Chondrocyte (in vitro differentiated cells): ENCODE measurements around the gene DNTT. TPM values are rescaled to one million over a fixed set of nuclear protein-coding genes. Genes with fewer than 3 reads are reported as not detected.

Experiments used
- DNase-seq: peaks from one replicate; pipeline ENCODE4 v3.0.0; 2021; ENCODE audit warnings: mixed read lengths, low spot score
- H3K27ac Mint-ChIP-seq: one replicate; pipeline ENCODE4 v1.8.0; 2021; ENCODE audit warnings: mild to moderate bottlenecking, moderate library complexity, mixed read lengths; ENCODE audit not compliant: unreplicated experiment
- H3K27me3 Mint-ChIP-seq: 2 replicates; pipeline ENCODE4 v1.8.0; 2021; ENCODE audit warnings: low read depth, mixed read lengths
- H3K36me3 Mint-ChIP-seq: 2 replicates; pipeline ENCODE4 v1.8.0; 2021; ENCODE audit warnings: low read depth, mixed read lengths
- H3K4me1 Mint-ChIP-seq: 2 replicates; pipeline ENCODE4 v1.8.0; 2021; ENCODE audit warnings: low read depth, mild to moderate bottlenecking, mixed read lengths
- H3K4me3 Mint-ChIP-seq: one replicate; pipeline ENCODE4 v1.8.0; 2021; ENCODE audit warnings: mild to moderate bottlenecking, moderate library complexity, mixed read lengths; ENCODE audit not compliant: unreplicated experiment
- H3K9me3 Mint-ChIP-seq: 2 replicates; pipeline ENCODE4 v1.8.0; 2021; ENCODE audit warnings: low read depth, mixed read lengths
- CTCF ChIP-seq: fragments of 200-600 bp; sonication (generic); IDR thresholded peaks from 2 replicates; pipeline ENCODE4 v1.5.0; 2021; ENCODE audit warnings: antibody characterized with exemption, mild to moderate bottlenecking, moderate library complexity
- total RNA-seq: library from RNA; stranded (reverse); gene quantifications from 3 replicates; pipeline ENCODE4 v1.2.1, GENCODE V29; 2021

DNTT gene
- total RNA-seq, 1 donor from 2014 or later, result not detected

GRCh38 chr10:96342402-96342801 lies 38.2 kb downstream of the DNTT start:
- no peak for DNase-seq
- peaks cover 1% of the 10 kb centered on the region for H3K36me3 Mint-ChIP-seq
- H3K27me3 Mint-ChIP-seq, result peaks cover 13% of the 10 kb centered on the region
- H3K4me1 Mint-ChIP-seq, result peaks cover 5% of the 10 kb centered on the region
- no peak overlapping the region for H3K27ac Mint-ChIP-seq
- peaks cover 11% of the 10 kb centered on the region for H3K9me3 Mint-ChIP-seq
- no peak for TF ChIP-seq CTCF
- H3K4me3 Mint-ChIP-seq, result no peak overlapping the region

DNA sequence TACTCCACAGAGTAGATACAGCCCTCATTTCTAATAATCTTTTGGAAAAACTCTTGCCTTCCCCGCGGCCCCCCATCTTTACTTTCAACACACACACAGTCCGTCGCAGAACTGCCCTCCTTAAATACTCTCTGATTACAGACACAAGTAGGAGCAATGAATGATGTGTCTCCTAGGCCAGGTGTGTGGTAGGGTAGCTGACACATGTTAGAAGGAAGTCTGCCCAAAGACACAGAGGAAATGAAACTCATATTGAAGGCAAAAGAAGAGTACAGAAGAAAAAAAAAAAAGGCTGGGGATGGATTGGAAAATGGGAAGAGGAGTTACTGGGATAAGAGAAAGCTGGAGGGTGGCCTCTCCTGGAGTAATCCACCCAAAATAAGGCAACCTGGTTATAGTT lies 39.9 kb downstream of the DNTT start:
- H3K27me3 Mint-ChIP-seq, result peaks cover 11% of the 10 kb centered on the region
- no peak overlapping the region for H3K4me3 Mint-ChIP-seq
- no peak for DNase-seq
- H3K27ac Mint-ChIP-seq, result no peak overlapping the region
- no peak for TF ChIP-seq CTCF
- H3K36me3 Mint-ChIP-seq, result peaks cover 1% of the 10 kb centered on the region
- H3K9me3 Mint-ChIP-seq, result peaks cover 11% of the 10 kb centered on the region
- H3K4me1 Mint-ChIP-seq, result peaks cover 5% of the 10 kb centered on the region

- Mint-ChIP-seq H3K27ac (no peak overlapping the region), H3K4me3 (no peak overlapping the region), H3K9me3 (peaks cover 11% of the 10 kb centered on the region), H3K4me1 (peaks cover 4% of the 10 kb centered on the region), H3K36me3 (peaks cover 1% of the 10 kb centered on the region), H3K27me3 (peaks cover 11% of the 10 kb centered on the region)
- DNase-seq, result no peak
- TF ChIP-seq CTCF, result no peak
Measured at GRCh38 chr10:96345222-96345621, 41.0 kb downstream of the DNTT start.

DNA sequence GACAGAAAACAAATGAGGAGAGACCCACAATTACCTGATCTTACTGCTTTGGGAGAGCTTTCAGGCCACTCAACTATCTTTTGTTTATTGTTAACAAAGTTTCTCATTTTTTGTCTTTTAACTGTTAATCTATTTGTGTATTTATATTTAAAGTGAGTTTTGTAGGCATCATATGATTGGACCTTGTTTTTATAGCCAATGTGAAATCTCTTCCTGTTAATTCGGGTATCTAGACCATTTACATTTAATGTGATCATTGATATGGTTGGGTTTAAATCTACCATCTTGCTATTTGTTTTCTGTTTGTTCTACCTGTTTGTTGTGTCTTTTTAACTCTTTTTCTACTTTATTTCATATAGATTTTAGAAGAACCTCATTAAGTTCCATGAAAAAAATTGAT lies 42.1 kb downstream of the DNTT start:
- peaks cover 1% of the 10 kb centered on the region for H3K36me3 Mint-ChIP-seq
- no peaks in the 10 kb centered on the region for H3K4me1 Mint-ChIP-seq
- H3K4me3 Mint-ChIP-seq, result no peak overlapping the region
- H3K27ac Mint-ChIP-seq, result no peak overlapping the region
- DNase-seq, result no peak
- peaks cover 14% of the 10 kb centered on the region for H3K27me3 Mint-ChIP-seq
- no peak for TF ChIP-seq CTCF
- peaks cover 11% of the 10 kb centered on the region for H3K9me3 Mint-ChIP-seq

DNA sequence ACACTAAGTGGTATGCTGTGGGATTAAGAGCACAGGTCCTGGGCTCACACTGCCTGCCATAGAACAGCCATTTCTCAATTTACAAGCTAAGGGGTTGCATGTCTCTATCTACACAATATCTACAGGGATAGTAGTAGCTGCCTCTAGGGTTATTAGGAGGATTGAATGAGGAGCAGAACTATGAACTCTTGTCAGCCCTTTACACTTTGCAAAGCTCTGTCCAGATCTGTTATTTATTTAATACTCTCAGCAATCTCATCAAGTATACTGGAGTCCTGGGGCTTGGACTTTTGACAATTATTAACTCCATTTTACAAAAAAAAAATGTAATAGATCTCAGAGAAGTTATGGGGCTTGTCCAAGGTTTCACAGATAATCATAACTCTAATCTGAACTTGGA lies 47.8 kb downstream of the DNTT start:
- Mint-ChIP-seq H3K27me3 (peaks cover 35% of the 10 kb centered on the region), H3K4me1 (no peaks in the 10 kb centered on the region), H3K4me3 (no peak overlapping the region), H3K27ac (no peak overlapping the region), H3K36me3 (no peaks in the 10 kb centered on the region), H3K9me3 (no peaks in the 10 kb centered on the region)
- DNase-seq, result no peak
- no peak for TF ChIP-seq CTCF
